Measurements from ENCODE around the gene GHRHR.

GRCh38 chr7:30926313-30926712 lies 37.4 kb upstream of the GHRHR start:
- no peak for TF ChIP-seq CTCF (IDR thresholded peaks at IDR 0.05; ENCODE audit: low read length)
- TF ChIP-seq EZH2 (IDR thresholded peaks at IDR 0.05; ENCODE audit: borderline replicate concordance, low read length): no peak
